Prostate gland (tissue), 2 donors: Measurements from ENCODE around the gene TUT7.
"Not testable (repeated sequence)": the region's sequence is repeated elsewhere in the genome, so short reads cannot be mapped to it uniquely, and the experiment has no call there.

Experiments used
- POLR2A ChIP-seq: fragments of 450-650 bp; IDR thresholded peaks from one replicate; pipeline ENCODE4 v1.6.1; 2016; ENCODE audit warnings: antibody characterized with exemption, mild to moderate bottlenecking
- POLR2AphosphoS5 ChIP-seq: sonication (generic); formaldehyde crosslinking; IDR thresholded peaks from one replicate; pipeline ENCODE4 v1.6.1; 2017; ENCODE audit warnings: antibody characterized with exemption
- TF ChIP-seq, protein P1 (sequence below), 4 experiments: fragments of 200-600 bp in 2 of 4; fragments of 450-650 bp in 2 of 4; sonication (generic) in 2 of 4; IDR thresholded peaks; 1 replicate in 3 of 4; 2 replicates in 1 of 4; pipeline ENCODE4 v1.5.1; 2016 to 2019; ENCODE audit warnings: antibody characterized with exemption in 4 of 4, mild to moderate bottlenecking in 2 of 4, moderate library complexity in 2 of 4

DNA sequence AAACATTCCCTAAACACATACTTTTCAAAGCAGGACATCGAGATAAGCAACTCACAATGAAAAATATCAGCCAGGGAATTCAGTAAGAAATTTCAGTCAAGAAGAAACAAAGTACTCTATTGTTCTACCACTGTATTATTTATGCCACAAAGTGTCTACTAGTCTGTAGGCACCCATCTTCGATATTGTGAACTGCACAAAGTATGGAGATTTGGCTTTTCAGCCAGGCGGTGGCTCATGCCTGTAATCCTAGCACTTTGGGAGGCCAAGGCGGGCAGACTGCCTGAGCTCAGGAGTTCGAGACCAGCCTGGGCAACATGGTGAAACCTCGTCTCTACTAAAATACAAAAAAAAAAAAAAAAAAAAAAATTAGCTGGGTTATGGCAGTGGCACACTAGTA, 63.9 kb downstream of the TUT7 start:
- TF ChIP-seq POLR2AphosphoS5, POLR2A: not testable (repeated sequence)
- TF ChIP-seq, protein P1, sequence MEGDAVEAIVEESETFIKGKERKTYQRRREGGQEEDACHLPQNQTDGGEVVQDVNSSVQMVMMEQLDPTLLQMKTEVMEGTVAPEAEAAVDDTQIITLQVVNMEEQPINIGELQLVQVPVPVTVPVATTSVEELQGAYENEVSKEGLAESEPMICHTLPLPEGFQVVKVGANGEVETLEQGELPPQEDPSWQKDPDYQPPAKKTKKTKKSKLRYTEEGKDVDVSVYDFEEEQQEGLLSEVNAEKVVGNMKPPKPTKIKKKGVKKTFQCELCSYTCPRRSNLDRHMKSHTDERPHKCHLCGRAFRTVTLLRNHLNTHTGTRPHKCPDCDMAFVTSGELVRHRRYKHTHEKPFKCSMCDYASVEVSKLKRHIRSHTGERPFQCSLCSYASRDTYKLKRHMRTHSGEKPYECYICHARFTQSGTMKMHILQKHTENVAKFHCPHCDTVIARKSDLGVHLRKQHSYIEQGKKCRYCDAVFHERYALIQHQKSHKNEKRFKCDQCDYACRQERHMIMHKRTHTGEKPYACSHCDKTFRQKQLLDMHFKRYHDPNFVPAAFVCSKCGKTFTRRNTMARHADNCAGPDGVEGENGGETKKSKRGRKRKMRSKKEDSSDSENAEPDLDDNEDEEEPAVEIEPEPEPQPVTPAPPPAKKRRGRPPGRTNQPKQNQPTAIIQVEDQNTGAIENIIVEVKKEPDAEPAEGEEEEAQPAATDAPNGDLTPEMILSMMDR (IDR thresholded peaks at IDR 0.05) = not testable (repeated sequence)
